Stimulated activated naive CD4-positive, alpha-beta T cell (primary cell): ENCODE data around the gene SRGAP2C.
"Not testable (repeated sequence)": the region's sequence is repeated elsewhere in the genome, so short reads cannot be mapped to it uniquely, and the experiment has no call there.

ENCODE experiments used
- DNase-seq, 6 experiments: peaks; one replicate each; lab custom pipeline; 2025; lab: John Stamatoyannopoulos, UW

The SRGAP2C gene

DNA sequence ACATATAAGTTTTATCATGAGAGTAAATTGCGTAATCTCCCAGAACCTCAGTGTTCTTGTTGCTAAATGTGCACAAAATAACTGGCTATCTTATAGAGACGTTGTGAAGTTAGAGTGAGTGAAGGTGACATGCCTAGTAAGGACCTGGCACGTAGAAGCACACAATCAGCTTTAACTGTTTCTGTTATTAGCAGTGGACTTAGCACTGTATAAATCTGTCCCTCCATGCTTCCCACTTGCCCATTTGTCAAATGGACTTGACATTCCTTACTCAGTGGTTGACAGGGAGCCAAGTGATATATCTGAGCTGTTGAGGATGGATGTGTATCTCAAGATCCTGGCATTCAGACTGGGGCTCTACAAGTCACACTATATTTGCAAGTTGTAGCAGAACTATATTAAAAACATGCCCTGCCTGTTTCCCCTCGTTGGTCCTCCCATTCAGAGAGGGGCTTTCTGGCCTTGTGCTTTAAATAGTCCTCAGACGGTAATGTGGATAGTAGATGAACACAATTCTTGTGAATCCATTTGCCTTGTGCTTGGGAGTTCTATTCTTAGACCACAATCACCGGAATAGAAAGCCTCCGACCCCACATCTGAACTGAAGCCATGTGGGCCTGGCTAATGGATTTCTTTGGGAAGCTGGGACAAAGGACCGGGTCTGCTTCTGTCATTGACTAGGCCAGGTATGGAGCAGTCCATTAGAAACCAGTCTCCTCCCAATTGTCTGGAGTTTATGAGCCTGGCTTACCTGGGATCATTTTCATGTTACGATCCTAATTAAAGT, 43.0 kb downstream of the SRGAP2C start:
- DNase-seq = not testable (repeated sequence)

DNA sequence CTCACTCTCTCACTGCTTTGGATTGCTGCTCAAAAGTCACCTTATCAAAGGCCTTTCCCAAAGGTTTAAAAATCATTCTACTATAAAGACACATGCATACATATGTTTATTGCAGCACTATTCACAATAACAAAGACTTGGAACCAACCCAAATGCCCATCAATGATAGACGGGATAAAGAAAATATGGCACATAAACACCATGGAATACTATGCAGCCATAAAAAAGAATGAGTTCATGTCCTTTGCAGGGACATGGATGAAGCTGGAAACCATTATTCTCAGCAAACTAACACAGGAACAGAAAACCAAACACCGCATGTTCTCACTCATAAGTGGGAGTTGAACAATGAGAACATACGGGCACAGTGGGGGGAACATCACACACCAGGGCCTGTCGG, 45.9 kb downstream of the SRGAP2C start:
- DNase-seq = not testable (repeated sequence)

DNA sequence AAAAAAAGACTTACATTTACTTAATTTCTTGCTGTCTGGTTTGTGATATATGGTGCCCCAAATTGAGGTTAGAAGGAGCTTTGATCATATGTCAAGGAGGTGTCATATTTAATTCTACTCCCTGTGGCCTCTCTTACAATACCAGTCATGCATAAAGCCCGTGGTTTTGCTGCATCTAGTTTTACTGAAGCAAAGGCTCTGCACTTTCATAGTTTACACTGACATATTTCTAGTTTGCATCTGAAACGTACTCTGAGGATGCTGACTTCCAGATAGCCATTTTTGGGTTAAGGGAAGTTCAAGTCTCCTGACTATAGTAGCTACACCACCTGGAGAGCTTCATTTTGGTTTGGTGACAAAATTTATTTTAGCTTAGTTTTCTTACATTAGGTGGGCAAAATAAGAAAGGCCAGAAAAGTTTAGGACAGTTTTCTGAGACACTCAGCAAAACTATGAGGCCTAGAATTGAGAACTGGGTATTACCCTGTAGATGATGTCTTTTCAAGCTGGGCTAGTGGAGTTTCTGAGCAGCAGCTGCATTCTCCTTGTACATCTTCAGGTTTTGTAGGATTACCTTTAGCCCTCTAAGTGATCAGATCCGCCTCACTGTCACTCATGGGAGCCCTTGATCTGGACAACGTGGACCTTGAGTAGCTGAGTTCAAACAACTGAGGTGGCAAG, 47.8 kb downstream of the SRGAP2C start:
- DNase-seq = not testable (repeated sequence)

DNA sequence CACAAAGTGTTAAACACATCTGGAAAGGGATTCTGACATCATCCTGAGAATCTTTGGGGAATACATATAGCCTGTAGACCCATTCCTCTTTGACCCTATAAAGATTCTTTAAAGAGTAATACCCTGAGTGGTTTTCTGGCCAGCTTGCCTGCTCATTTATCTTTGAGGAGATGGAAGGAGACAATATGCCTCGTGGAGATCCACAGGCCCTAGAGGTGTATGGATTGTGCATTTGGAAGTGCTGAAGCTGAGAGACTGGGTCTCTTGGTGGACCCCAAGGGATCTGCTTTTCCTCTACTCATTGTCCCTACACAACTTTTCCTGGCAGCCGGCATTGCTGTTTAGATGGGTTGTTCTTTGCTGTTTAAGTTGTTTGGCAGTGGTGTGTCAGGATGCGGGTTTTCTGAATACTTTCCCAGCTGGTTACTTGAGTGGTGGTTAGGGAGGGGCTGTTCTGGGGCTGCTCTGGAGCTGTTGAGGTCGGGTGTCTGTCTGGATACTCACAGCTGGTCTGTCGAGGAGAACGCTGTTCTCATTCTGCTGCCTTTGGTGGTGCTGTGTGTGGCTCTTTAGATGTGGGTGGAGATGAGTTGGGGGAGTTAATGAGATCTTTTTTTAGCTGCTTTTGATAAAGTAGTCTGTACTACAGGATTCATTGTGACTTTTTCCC, 49.5 kb downstream of the SRGAP2C start:
- DNase-seq = not testable (repeated sequence)

DNA sequence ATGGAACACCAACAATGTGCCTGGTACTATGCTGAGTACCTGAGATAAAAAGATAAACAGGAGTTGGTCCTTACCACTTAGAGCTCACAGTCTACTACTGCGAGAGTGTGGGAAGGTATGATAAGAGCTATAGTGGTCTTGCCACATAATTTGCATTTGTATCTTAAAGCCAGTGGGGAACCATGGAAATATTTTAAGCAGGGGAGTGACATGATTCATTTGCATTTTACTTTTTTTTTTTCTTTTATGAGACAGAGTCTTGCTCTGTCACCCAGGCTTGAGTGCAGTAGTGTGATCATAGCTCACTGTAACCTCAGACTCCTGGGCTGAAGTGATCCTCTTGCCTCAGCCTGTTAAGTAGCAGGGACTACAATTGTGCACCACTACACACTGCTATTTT, 53.6 kb downstream of the SRGAP2C start:
- DNase-seq = not testable (repeated sequence)

DNA sequence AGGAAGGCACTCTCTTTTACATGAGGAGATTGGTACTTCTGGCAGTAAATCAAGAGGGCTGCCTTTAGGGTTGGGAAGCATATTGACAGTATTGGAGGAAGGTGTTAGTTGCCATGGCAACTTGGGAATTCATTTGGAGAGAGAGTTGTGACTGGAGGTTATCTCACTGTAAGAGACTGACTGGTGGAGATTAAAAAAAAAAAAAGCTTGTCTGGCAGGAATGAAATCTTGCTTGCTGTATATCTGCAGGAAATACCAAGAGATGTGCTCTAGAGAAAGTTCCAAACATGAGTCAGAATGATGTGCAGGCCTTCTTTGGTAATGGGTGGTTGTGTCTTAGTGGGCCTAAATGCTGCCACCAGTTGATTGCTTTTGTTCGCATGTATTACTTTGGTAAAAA, 59.1 kb downstream of the SRGAP2C start:
- DNase-seq = not testable (repeated sequence)

DNA sequence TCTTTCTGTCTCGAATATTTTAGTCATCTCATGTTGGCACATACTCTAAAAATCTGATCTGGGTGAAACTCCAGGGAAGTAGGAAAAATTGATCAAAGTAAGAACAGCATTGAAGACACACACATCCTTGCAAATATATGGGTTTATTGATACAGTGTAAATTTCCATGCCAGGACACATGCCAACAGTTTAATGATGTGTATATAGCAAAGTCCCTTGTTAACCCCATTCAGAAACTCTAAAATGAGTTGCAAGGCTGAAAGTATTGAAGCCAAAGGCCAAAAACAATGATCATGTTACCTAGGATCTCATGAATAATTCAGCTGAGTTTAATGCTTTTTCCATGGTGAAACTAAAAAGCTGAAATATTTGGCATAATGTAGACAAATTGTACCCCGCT, 61.6 kb downstream of the SRGAP2C start:
- DNase-seq = not testable (repeated sequence)

DNA sequence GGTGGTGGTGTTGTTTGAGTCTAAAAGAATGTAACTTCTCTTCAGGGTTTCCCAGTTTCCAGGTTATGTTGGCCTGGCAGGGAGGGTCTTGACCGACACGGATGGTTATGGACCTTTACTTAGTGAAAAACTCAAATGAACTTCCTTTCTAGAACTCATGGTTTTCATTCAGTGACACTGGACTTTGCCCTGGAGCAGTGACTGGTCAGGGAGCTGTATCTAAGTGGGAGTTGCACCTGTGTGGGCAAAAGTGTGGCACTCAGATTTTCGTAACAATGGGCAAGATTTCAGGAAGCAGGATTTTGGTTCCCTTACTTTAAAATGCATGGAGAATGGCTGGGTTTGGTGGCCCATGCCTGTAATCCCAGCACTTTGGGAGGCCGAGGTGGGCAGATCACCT, 67.9 kb downstream of the SRGAP2C start:
- not testable (repeated sequence) for DNase-seq

DNA sequence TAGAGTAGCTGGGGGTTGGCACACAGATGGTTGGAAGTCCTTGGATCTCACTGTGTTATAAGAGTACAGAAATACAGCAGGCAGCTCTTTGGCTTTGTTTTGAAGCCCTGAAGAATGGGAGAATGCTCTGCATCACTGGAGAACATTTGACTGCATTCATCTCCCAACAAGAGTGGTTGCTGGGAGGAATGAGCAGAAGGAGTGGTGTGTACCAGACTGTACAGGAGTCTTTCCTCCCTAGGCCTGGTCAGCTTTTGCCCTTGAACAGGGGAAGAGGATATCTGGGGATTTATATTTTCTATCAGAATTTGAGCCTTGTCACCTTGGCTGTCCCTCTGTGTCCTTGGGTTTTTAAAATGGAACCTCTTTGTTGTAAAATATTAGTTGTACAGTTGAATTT, 69.8 kb downstream of the SRGAP2C start:
- not testable (repeated sequence) for DNase-seq

DNA sequence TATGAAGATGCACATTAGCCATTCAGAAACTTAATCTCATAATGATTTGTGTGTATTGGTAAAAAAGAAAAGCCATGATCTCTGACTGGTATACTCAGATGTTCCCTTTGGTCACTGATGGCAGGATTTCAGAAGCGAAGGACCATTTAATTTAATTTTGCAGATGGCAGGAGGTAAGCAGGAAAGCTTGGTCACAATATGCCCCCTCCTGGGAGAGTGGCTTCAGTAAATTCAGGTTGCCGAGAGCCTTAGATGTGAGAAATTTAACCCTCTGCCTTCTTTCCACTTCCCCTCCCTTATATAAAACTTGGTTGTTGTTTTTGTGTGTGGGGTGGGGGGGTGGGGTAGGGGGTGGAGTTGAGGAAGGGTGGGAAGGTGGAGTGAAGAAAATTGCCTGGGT, 72.9 kb downstream of the SRGAP2C start:
- not testable (repeated sequence) for DNase-seq

DNA sequence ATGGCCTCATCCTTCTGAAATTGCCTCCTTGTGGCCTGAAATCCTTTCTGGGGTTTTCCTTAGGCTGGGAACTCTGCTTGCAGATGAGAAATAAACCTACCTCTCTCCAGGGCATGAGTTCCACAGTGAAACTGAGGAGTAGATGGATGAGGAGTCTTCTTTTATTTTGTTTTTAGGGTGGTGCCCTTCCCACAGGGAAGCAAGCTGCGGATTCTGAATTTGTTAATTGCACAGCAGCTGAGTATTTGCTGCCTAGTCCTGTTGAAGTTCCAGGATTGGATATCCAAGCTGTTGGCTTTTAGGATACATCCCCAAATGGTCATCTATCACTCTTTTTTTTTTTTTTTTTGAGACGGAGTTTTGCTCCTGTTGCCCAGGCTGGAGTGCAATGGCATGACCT, 73.4 kb downstream of the SRGAP2C start:
- not testable (repeated sequence) for DNase-seq

DNA sequence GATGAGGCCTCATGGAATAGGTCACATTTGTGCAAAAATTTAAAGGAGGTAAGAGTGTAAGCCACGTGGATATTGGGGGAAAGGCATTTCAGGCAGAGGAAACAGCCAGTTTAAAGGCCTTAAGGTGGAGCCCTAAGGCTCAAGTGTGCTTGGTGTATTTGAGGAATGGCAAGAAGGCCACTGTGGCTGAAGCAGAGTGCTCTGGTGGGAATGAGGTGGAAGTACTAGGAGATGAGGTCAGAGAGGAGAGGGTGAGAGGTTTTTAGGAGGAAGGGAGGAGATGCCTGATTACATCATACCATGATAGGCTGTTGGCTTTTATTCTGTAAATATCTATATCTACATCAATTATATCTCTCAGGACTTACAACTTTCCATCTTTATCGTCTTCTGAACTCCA, 75.4 kb downstream of the SRGAP2C start:
- DNase-seq = not testable (repeated sequence)

DNA sequence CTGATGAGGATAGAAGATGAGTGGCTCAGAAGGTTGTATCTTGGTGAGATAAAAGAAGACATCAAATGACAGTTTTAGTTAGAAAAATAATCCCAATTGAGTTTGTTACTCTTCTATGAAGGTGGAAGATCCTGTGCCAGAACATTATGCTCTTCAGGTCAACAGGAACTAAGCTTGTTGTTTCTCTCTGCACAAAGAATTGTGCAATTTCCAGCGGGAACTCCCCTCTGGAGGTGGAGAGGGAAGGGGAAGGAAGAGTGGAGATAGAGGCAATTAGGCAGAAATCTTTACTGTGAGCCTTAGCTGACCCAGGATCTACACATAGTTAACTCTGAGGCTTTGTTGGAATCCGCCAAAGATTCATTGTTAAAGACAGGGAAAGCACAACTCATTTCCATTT, 77.4 kb downstream of the SRGAP2C start:
- not testable (repeated sequence) for DNase-seq

DNA sequence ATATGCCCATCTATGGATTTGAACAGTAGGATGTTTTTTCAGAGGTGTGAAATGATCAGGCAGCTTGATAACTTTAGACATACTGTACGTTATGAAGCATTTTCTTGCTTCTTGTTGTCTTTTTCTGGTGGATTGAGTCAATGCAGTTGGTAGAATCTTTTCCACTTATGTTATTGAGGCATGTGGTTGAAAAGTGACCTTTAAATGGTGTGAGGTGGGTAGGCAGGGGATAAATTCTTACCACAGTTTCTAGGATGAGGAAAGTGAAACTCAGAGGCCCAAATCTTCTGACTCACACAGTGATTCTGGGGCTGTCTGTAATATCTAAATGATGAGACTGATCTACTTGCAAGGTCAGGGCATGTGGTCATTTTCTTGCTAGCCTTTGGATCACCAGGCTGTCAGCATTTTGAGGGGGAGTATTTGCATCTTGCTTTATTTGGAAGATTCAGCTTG, 79.0 kb downstream of the SRGAP2C start:
- DNase-seq = not testable (repeated sequence)

DNA sequence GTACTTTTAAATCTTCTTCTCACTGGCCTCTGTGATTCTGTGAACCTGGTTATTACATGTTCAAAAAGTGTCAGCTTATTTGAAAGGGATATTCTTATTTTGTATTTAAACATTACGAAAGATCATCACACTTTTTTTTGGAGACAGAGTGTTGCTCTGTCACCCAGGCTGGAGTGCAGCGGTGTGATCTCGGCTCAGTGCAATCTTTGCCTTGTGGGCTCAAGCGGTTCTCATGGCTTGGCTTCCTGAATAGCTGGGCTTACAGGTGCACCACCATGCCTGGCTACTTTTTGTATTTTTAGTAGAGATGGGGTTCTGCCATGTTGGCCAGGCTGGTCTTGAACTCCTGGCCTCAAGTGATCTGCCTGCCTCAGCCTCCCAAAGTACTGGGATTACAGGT, 82.3 kb downstream of the SRGAP2C start:
- DNase-seq = not testable (repeated sequence)

DNA sequence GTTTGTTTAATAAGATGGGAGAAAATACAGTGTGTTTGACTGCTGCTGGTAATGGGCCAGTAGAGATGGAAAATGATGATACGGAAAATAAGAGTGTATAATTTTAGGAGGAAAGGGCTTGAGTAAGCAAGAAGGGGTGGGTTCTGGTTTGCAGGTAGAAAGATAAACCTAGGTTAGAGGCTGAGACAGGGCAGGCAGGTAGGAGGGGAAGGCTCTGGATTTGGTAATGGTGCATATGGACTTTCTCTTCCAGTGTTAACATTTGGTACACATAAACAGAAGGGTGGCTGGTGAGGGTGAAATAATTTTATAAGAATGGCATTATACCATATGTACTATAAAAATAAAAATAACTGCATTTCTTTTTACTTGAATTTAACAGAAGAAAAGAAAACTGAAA, 84.5 kb downstream of the SRGAP2C start:
- DNase-seq = not testable (repeated sequence)

DNA sequence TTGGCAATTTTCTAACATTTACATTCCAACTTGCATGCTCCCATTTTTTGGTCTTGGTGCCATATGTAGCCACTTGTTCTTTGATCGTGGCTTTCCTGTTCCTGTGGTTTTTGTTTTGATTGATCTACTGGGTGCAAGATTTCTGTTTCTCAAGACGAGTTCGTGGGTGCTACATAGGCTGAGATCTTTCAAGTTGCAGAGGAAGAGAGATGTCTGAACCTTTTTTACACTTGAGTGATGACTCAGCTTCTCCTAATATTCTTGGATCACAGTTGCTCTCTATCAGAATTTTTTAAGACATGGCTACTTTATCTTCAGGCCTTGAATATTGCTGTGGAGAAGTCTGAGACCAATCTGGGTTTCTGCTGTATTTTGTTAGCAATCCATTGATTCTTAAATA, 85.2 kb downstream of the SRGAP2C start:
- peak in 1 of 6 experiments; percentile 4 for DNase-seq

DNA sequence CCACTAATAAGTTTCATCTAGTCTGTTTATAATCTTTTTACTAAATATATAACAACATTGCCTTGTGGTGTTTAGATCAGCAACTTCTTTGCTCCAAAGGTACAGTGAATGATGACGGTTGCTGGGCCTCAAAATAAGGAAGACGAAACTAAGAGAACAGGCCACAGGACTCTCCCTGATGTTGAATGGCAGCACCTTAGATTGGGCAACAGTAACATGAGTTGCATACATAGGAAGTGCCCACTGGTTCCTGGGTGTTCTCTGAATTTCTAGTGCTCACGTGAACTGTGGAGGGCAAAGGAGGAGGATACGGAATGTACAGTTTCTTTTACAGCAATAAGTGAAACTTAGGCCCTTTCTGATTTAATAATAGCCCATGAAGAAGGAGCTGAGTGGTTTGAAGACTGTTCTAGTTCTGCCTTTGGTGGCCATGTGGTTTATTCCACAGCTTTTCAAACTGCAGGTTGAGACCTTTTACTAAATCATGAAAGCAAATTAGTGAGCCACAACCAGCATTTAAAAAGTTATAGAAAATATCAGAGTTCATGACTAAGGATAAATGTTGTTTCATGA, 86.5 kb downstream of the SRGAP2C start:
- DNase-seq = not testable (repeated sequence)

DNA sequence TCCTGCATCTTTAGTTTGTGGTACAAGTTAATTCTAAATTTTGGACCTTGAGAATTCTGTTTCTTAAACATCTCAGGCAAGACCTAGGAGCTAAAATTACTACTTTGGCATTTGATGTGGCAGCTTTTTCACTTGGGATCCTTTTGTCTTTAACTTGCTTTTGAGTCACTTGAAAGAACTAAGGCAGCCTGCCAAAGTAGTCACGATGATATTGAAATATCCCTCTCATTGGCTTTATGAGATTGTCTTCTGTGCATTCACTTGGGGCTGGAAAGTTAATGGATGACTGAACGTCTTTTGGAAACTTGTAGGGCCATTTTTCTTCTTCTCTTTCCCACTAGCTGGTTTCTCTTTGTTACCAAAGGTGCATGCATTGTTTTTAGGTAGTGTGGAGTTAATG, 90.7 kb downstream of the SRGAP2C start:
- not testable (repeated sequence) for DNase-seq

DNA sequence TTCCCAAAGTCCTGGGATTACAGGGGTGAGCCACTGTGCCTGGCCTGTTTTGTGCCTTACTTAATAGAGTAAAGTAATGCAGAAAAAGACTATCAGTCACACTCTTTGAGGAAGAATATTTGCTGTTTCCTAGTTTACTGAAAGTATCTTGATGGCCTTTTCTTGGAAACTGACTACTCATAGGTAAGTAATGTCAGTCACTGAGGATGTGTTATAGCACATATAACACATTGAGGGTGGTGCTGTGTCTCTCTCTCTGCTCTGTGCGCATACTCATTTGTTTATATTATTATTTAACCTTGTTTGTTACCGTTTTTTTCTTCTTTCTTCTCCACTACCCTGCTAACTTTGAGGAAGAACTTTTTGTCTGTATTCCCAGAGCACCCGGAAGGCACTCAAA, 93.4 kb downstream of the SRGAP2C start:
- not testable (repeated sequence) for DNase-seq

DNA sequence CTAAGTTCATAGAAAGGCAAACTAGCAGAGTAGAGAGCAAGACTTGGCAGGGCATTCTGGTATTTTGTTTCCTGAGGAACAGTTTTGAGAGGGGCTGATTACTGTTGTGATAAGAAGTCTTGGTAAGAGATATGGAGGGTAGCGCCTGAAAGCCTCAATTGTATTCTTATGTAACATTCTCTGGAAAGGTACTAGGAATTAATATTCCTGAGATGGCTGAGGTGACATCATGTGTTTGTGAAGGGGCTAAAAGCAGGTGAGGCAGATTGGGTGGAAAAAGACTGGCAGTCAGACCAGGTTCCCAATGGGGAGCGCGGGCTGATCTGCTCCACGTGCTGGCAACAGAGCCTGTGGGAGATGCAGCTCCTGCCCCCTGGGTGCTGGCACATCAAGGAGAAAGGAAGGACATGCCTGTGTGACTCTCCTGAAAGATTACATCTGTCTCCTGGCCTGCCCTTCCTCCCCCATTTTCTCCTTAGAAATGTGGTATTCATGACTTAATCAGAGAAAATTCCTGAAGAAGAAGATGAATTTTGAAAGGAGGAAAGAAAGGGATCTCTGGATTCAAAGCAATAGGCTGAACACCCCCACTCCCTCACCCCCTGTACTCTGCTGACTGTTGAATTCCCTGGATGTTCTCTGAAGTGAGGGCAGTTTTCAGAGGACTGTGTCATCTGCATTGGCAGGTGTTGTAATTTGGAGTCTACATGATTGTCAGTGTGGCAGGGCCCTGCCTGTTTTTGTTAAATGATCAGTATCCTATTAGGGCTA, 94.2 kb downstream of the SRGAP2C start:
- DNase-seq = not testable (repeated sequence)

DNA sequence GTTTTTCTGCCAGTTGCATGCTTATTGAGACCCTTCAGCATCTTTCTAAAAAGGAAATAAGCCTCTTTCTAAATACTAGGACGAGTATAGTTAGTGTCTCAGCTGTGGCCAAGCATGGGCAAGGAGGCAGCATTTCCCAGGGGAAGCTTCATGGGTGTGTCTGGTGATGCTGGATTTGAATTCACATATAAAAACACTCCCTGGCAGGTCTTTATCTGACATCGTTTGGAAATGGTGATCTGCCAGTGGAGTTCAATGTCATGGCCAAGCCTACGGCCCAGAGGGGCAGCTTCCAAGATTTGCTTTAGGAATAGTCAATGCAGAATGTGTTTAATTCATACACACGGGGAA, 94.7 kb downstream of the SRGAP2C start:
- DNase-seq = not testable (repeated sequence)
